ENCODE measurements around the gene SLC22A7. TPM values are rescaled to one million over a fixed set of nuclear protein-coding genes. Genes with fewer than 3 reads are reported as not detected.

The SLC22A7 gene
- polyA plus RNA-seq, 1 donor from 2014 or later: 2.3 TPM

DNA sequence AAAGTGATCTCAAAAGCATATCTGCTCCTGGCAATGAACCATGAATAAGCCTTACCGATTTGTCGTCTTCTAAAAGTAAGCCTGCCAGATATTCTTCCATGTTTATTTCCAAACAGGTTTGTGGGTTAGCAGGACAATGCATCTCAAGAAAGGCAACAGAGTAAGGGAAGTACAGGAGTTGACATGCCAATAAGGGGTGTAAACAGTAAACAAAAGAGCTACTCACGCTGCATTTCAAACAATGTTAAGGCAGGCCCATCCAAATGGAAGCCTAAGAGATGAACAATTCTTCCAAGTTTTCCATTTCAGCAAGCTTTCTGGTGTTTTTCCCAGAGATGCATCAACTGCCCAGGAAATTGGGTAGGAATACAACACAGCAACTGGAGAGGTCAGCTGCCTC lies 38.3 kb downstream of the SLC22A7 start:
- Histone ChIP-seq H3K79me2 (replicated peaks; ENCODE audit: insufficient read depth, low read length) (no peaks in the 10 kb centered on the region), H3F3A (ENCODE audit: insufficient read depth, low read length, poor library complexity, severe bottlenecking) (no peaks in the 10 kb centered on the region), H3K36me3 (ENCODE audit: insufficient read depth, low read length) (peaks cover 5% of the 10 kb centered on the region), H3K27me3 (ENCODE audit: insufficient read depth, low read depth, low read length) (no peaks in the 10 kb centered on the region), H3K9me2 (ENCODE audit: insufficient read depth, low read length) (no peaks in the 10 kb centered on the region), H4K20me1 (ENCODE audit: insufficient read depth) (no peaks in the 10 kb centered on the region), H3K9me3 (ENCODE audit: low read length) (no peaks in the 10 kb centered on the region), H2AFZ (ENCODE audit: low read depth, low read length) (no peak overlapping the region), H3K27ac (ENCODE audit: low read length) (no peak overlapping the region), H3K4me2 (ENCODE audit: low read length) (no peak overlapping the region), H3K4me3 (ENCODE audit: low read length) (no peak overlapping the region), H3K9ac (ENCODE audit: low read length) (no peak overlapping the region)
- TF ChIP-seq EZH2 (IDR thresholded peaks at IDR 0.05; ENCODE audit: borderline replicate concordance, insufficient read depth, low read length, poor library complexity, severe bottlenecking) (no peak), TAF1 (IDR thresholded peaks at IDR 0.05; ENCODE audit: low read depth) (no peak), POLR2AphosphoS5 (IDR thresholded peaks at IDR 0.05) (no peak), MXI1 (conservative IDR thresholded peaks at IDR 0.05; ENCODE audit: poor library complexity, severe bottlenecking) (no peak), RAD21 (conservative IDR thresholded peaks at IDR 0.05) (no peak), EP300 (conservative IDR thresholded peaks at IDR 0.05; ENCODE audit: poor library complexity, severe bottlenecking) (no peak), SMC3 (conservative IDR thresholded peaks at IDR 0.05; ENCODE audit: poor library complexity) (no peak)
- TF ChIP-seq, protein P1, sequence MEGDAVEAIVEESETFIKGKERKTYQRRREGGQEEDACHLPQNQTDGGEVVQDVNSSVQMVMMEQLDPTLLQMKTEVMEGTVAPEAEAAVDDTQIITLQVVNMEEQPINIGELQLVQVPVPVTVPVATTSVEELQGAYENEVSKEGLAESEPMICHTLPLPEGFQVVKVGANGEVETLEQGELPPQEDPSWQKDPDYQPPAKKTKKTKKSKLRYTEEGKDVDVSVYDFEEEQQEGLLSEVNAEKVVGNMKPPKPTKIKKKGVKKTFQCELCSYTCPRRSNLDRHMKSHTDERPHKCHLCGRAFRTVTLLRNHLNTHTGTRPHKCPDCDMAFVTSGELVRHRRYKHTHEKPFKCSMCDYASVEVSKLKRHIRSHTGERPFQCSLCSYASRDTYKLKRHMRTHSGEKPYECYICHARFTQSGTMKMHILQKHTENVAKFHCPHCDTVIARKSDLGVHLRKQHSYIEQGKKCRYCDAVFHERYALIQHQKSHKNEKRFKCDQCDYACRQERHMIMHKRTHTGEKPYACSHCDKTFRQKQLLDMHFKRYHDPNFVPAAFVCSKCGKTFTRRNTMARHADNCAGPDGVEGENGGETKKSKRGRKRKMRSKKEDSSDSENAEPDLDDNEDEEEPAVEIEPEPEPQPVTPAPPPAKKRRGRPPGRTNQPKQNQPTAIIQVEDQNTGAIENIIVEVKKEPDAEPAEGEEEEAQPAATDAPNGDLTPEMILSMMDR (IDR thresholded peaks at IDR 0.05; ENCODE audit: poor library complexity, severe bottlenecking): no peak
- TF ChIP-seq, protein P2, sequence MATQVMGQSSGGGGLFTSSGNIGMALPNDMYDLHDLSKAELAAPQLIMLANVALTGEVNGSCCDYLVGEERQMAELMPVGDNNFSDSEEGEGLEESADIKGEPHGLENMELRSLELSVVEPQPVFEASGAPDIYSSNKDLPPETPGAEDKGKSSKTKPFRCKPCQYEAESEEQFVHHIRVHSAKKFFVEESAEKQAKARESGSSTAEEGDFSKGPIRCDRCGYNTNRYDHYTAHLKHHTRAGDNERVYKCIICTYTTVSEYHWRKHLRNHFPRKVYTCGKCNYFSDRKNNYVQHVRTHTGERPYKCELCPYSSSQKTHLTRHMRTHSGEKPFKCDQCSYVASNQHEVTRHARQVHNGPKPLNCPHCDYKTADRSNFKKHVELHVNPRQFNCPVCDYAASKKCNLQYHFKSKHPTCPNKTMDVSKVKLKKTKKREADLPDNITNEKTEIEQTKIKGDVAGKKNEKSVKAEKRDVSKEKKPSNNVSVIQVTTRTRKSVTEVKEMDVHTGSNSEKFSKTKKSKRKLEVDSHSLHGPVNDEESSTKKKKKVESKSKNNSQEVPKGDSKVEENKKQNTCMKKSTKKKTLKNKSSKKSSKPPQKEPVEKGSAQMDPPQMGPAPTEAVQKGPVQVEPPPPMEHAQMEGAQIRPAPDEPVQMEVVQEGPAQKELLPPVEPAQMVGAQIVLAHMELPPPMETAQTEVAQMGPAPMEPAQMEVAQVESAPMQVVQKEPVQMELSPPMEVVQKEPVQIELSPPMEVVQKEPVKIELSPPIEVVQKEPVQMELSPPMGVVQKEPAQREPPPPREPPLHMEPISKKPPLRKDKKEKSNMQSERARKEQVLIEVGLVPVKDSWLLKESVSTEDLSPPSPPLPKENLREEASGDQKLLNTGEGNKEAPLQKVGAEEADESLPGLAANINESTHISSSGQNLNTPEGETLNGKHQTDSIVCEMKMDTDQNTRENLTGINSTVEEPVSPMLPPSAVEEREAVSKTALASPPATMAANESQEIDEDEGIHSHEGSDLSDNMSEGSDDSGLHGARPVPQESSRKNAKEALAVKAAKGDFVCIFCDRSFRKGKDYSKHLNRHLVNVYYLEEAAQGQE (IDR thresholded peaks at IDR 0.05; ENCODE audit: borderline replicate concordance): no peak

DNA sequence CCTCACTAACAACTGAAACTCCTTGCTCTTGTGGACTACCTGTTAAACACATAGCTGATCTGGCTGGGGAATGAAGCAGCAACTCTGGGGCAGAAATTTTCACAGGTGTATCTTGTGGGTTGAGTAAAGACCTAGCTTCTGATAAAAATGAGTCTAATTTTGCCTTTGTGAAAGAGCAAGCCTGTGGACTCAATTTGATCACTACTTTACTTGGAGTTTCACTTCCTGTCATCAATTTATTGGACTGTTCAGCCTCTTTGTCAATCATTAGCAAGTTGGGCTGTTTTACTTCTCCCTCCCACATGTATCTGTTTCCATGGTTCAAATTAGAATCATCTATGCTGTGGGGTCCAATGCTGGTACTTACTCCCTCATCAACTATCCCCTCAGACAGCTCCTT lies 40.2 kb downstream of the SLC22A7 start:
- no peak for TF ChIP-seq EZH2 (IDR thresholded peaks at IDR 0.05; ENCODE audit: borderline replicate concordance, insufficient read depth, low read length, poor library complexity, severe bottlenecking)
- TF ChIP-seq, protein P2 (IDR thresholded peaks at IDR 0.05; ENCODE audit: borderline replicate concordance): no peak
- no peak for TF ChIP-seq EP300 (conservative IDR thresholded peaks at IDR 0.05; ENCODE audit: poor library complexity, severe bottlenecking)
- TF ChIP-seq SMC3 (conservative IDR thresholded peaks at IDR 0.05; ENCODE audit: poor library complexity): no peak
- TF ChIP-seq TAF1 (IDR thresholded peaks at IDR 0.05; ENCODE audit: low read depth): no peak
- no peak for TF ChIP-seq RAD21 (conservative IDR thresholded peaks at IDR 0.05)
- TF ChIP-seq, protein P1 (IDR thresholded peaks at IDR 0.05; ENCODE audit: poor library complexity, severe bottlenecking): no peak
- TF ChIP-seq MXI1 (conservative IDR thresholded peaks at IDR 0.05; ENCODE audit: poor library complexity, severe bottlenecking): no peak
- TF ChIP-seq POLR2AphosphoS5 (IDR thresholded peaks at IDR 0.05): no peak
- Histone ChIP-seq H4K20me1 (ENCODE audit: insufficient read depth) (no peaks in the 10 kb centered on the region), H3K9me2 (ENCODE audit: insufficient read depth, low read length) (no peaks in the 10 kb centered on the region), H3K36me3 (ENCODE audit: insufficient read depth, low read length) (peaks cover 5% of the 10 kb centered on the region), H3K4me2 (ENCODE audit: low read length) (no peak overlapping the region), H3K27me3 (ENCODE audit: insufficient read depth, low read depth, low read length) (no peaks in the 10 kb centered on the region), H3K27ac (ENCODE audit: low read length) (no peak overlapping the region), H3K79me2 (replicated peaks; ENCODE audit: insufficient read depth, low read length) (no peaks in the 10 kb centered on the region), H3K9me3 (ENCODE audit: low read length) (no peaks in the 10 kb centered on the region), H3F3A (ENCODE audit: insufficient read depth, low read length, poor library complexity, severe bottlenecking) (no peaks in the 10 kb centered on the region), H2AFZ (ENCODE audit: low read depth, low read length) (no peak overlapping the region), H3K9ac (ENCODE audit: low read length) (no peak overlapping the region), H3K4me3 (ENCODE audit: low read length) (no peak overlapping the region)

Measured in neural cell (in vitro differentiated cells).